A549 (cell line): ENCODE data around the gene RBMY1D. TPM values are rescaled to one million over a fixed set of nuclear protein-coding genes. Genes with fewer than 3 reads are reported as not detected.

Source experiments
- ATAC-seq, 2 experiments: fragments of 200-7000 bp in 1 of 2; fragments of >200 bp in 1 of 2; cut with Nextera tagmentation in 1 of 2; cut with Tn5 transposase in 1 of 2; 3 replicates each; pipeline versions ENCODE4 v1.8.0 to v1.9.1; 2018 to 2020; ENCODE audit warnings: mild to moderate bottlenecking in 1 of 2, moderate library complexity in 1 of 2
- CTCF ChIA-PET: fragments of 300-600 bp; sonication (Branson Sonifier 250); formaldehyde crosslinking; extraction: SDS; loops from one replicate; lab custom pipeline; 2021; ENCODE audit warnings: antibody characterized with exemption, inconsistent platforms; lab: Yijun Ruan, JAX
- POLR2A ChIA-PET: fragments of 350-600 bp; formaldehyde crosslinking; extraction: SDS; loops from one replicate; lab custom pipeline; 2021; ENCODE audit warnings: antibody characterized with exemption, inconsistent platforms; lab: Yijun Ruan, JAX
- DNase-seq, 2 experiments: peaks; one replicate each; pipeline versions ENCODE4 v3.0.0 to v3.0.0-alpha.2; 2011 to 2016; ENCODE audit warnings: low read depth in 1 of 2, low spot score in 1 of 2
- FAIRE-seq: peaks from 2 replicates; lab custom pipeline; 2011; peaks lifted over from hg19 to GRCh38; lab: Jason Lieb, UNC
- H3K27ac ChIP-seq, 2 experiments: fragments of >200 bp; sonication (Bioruptor Twin); formaldehyde crosslinking; 3 replicates each; pipeline ENCODE4 v1.5.1; 2016 to 2017
- H3K4me1 ChIP-seq: fragments of >200 bp; sonication (Bioruptor Twin); formaldehyde crosslinking; 3 replicates; pipeline ENCODE4 v1.6.1; 2016
- H3K4me2 ChIP-seq: fragments of >200 bp; sonication (Bioruptor Twin); formaldehyde crosslinking; 3 replicates; pipeline ENCODE4 v1.6.1; 2016
- H3K4me3 ChIP-seq: fragments of >200 bp; sonication (Bioruptor Twin); formaldehyde crosslinking; 3 replicates; pipeline ENCODE4 v1.5.1; 2016
- H3K9me3 ChIP-seq: fragments of >200 bp; sonication (Bioruptor Twin); formaldehyde crosslinking; 3 replicates; pipeline ENCODE4 v1.6.1; 2016
- CBX2 ChIP-seq: fragments of 200-600 bp; sonication (generic); IDR thresholded peaks from 2 replicates; pipeline ENCODE4 v1.6.1; 2016; ENCODE audit warnings: low read depth, mild to moderate bottlenecking, borderline replicate concordance
- CBX8 ChIP-seq: fragments of 200-600 bp; sonication (generic); IDR thresholded peaks from 2 replicates; pipeline ENCODE4 v1.6.1; 2016
- CHD4 ChIP-seq: fragments of 200-600 bp; sonication (generic); IDR thresholded peaks from 2 replicates; pipeline ENCODE4 v1.6.1; 2016; ENCODE audit warnings: antibody characterized with exemption, mild to moderate bottlenecking, borderline replicate concordance
- EHMT2 ChIP-seq: fragments of 200-600 bp; sonication (generic); IDR thresholded peaks from 2 replicates; pipeline ENCODE4 v1.6.1; 2016; ENCODE audit warnings: antibody characterized with exemption, low read depth, mild to moderate bottlenecking, moderate library complexity
- EP300 ChIP-seq, 2 experiments: fragments of >200 bp; sonication (Bioruptor Twin); formaldehyde crosslinking; IDR thresholded peaks; 2 replicates in 1 of 2; 3 replicates in 1 of 2; pipeline ENCODE4 v1.6.1; 2016 to 2017
- FOSB ChIP-seq: fragments of 250-450 bp; sonication (Bioruptor Pico); IDR thresholded peaks from 2 replicates; pipeline ENCODE4 v1.5.0; 2020; ENCODE audit warnings: mild to moderate bottlenecking, moderate library complexity
- FOXS1 ChIP-seq: fragments of 250-450 bp; sonication (Bioruptor Pico); IDR thresholded peaks from 2 replicates; pipeline ENCODE4 v1.5.0; 2020; ENCODE audit warnings: mild to moderate bottlenecking, moderate library complexity
- HDAC2 ChIP-seq: fragments of 200-600 bp; sonication (generic); IDR thresholded peaks from 2 replicates; pipeline ENCODE4 v1.6.1; 2016
- HEYL ChIP-seq: fragments of 250-450 bp; sonication (Bioruptor Pico); IDR thresholded peaks from 2 replicates; pipeline ENCODE4 v1.8.0; 2021; ENCODE audit warnings: mild to moderate bottlenecking, moderate library complexity
- MAZ ChIP-seq: fragments of 150-350 bp; IDR thresholded peaks from 2 replicates; pipeline ENCODE4 v1.6.1; 2014; ENCODE audit warnings: antibody characterized with exemption, low read depth, low read length, borderline replicate concordance
- MYC ChIP-seq: IDR thresholded peaks from 2 replicates; pipeline ENCODE4 v1.6.1; 2012; ENCODE audit warnings: mild to moderate bottlenecking, inconsistent platforms, low read length, improper control_type of control experiment, borderline replicate concordance
- NFE2L2 ChIP-seq: fragments of 150-350 bp; conservative IDR thresholded peaks from 2 replicates; pipeline ENCODE4 v1.6.1; 2014; ENCODE audit warnings: low read length
- NPAS2 ChIP-seq: fragments of 250-450 bp; sonication (Bioruptor Pico); IDR thresholded peaks from 2 replicates; pipeline ENCODE4 v1.8.0; 2022; ENCODE audit warnings: mild to moderate bottlenecking, moderate library complexity, borderline replicate concordance
- POLR2A ChIP-seq: IDR thresholded peaks from 2 replicates; pipeline ENCODE4 v1.6.1; 2012; ENCODE audit warnings: mild to moderate bottlenecking, low read length
- RAD21 ChIP-seq, 2 experiments: fragments of >200 bp in 1 of 2; sonication (Bioruptor Twin) in 1 of 2; formaldehyde crosslinking in 1 of 2; IDR thresholded peaks in 1 of 2; conservative IDR thresholded peaks in 1 of 2; 2 replicates in 1 of 2; 3 replicates in 1 of 2; pipeline ENCODE4 v1.6.1; 2012 to 2018; ENCODE audit warnings: inconsistent platforms in 1 of 2
- RCOR1 ChIP-seq: fragments of 150-350 bp; IDR thresholded peaks from 2 replicates; pipeline ENCODE4 v1.6.1; 2014; ENCODE audit warnings: antibody characterized with exemption, low read length, low read depth
- RNF2 ChIP-seq: fragments of 200-600 bp; sonication (generic); IDR thresholded peaks from 2 replicates; pipeline ENCODE4 v1.6.1; 2016; ENCODE audit warnings: low read depth, mild to moderate bottlenecking, antibody characterized with exemption, moderate library complexity, borderline replicate concordance
- SMC3 ChIP-seq: fragments of >200 bp; sonication (Bioruptor Twin); formaldehyde crosslinking; IDR thresholded peaks from 3 replicates; pipeline ENCODE4 v1.6.1; 2018; ENCODE audit warnings: inconsistent platforms
- ZC3H11A ChIP-seq: fragments of 450-650 bp; IDR thresholded peaks from 2 replicates; pipeline ENCODE4 v1.6.1; 2014; ENCODE audit warnings: antibody characterized with exemption, mild to moderate bottlenecking
- WGBS: methylation state at CpG from one replicate; pipeline ENCODE4 v1.1.6; 2017; ENCODE audit errors: missing lambda C conversion rate; 5-methylcytosine and 5-hydroxymethylcytosine counted together
- polyA plus RNA-seq, 4 experiments: library from polyadenylated mRNA; depleted of rRNA in 3 of 4; stranded (reverse); fragments of >200 nt; fragmentation: RNase III in 1 of 4; extraction: RNeasy Plus Mini Kit Qiagen cat#74134 plus additional on column Dnase treatment in 1 of 4; gene quantifications; 2 replicates in 3 of 4; 3 replicates in 1 of 4; pipeline ENCODE4 v1.2.3, GENCODE V29; 2011 to 2017
- TF ChIP-seq, protein P1 (sequence below): fragments of 250-450 bp; sonication (Bioruptor Pico); IDR thresholded peaks from 2 replicates; pipeline ENCODE4 v1.5.0; 2020; ENCODE audit warnings: low read depth, mild to moderate bottlenecking, moderate library complexity
- TF ChIP-seq, protein P2 (sequence below): fragments of >200 bp; sonication (Bioruptor Twin); formaldehyde crosslinking; IDR thresholded peaks from 3 replicates; pipeline ENCODE4 v1.6.1; 2016
- TF ChIP-seq, protein P3 (sequence below): fragments of 200-600 bp; sonication (generic); IDR thresholded peaks from 2 replicates; pipeline ENCODE4 v1.6.1; 2016; ENCODE audit warnings: antibody characterized with exemption, mild to moderate bottlenecking, moderate library complexity
- TF ChIP-seq, protein P4 (sequence below): fragments of >200 bp; sonication (Bioruptor Twin); formaldehyde crosslinking; IDR thresholded peaks from 3 replicates; pipeline ENCODE4 v1.5.1; 2016

Gene RBMY1D
- polyA plus RNA-seq, 2 of the 4 experiments (the other 2 are of a cell fraction) = not detected

DNA sequence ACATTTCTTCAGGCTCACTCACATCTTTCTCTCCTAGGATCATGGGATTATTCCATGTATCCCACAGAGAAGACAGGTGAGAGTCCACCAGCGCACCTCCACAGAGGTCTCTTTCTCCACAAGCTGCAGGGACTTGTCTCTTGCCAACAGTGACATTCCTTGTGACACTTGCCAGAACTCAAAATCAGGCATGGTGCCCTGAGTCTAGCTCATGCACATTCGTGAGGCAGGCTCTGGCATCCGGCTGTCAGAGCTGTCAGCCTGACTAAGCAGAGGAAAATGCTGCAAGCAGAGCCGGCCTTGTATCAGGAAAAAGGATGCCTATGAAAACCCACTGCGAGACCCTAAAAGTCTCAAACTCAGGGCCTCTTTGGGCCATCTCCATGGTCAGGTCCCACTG lies 54.8 kb downstream of the RBMY1D start:
- POLR2A ChIA-PET = no interaction called here
- Histone ChIP-seq H3K4me1 (no peaks in the 10 kb centered on the region), H3K4me3 (no peak overlapping the region), H3K27ac (no peak overlapping the region), H3K9me3 (no peaks in the 10 kb centered on the region), H3K4me2 (no peak overlapping the region)
- ATAC-seq = no peak
- no peak for DNase-seq
- no peak for TF ChIP-seq MYC
- no peak for TF ChIP-seq RAD21 (conservative IDR thresholded peaks at IDR 0.05 in 1 of 2, IDR thresholded peaks at IDR 0.05 in 1 of 2)
- TF ChIP-seq FOXS1 (CRISPR knock-in tag) = no peak
- no peak for TF ChIP-seq MAZ
- no peak for TF ChIP-seq ZC3H11A
- TF ChIP-seq CBX8 = no peak
- no peak for TF ChIP-seq EP300 (IDR thresholded peaks at IDR 0.05)
- TF ChIP-seq SMC3 = no peak
- no peak for TF ChIP-seq POLR2A
- TF ChIP-seq, protein P1, sequence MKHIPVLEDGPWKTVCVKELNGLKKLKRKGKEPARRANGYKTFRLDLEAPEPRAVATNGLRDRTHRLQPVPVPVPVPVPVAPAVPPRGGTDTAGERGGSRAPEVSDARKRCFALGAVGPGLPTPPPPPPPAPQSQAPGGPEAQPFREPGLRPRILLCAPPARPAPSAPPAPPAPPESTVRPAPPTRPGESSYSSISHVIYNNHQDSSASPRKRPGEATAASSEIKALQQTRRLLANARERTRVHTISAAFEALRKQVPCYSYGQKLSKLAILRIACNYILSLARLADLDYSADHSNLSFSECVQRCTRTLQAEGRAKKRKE (CRISPR knock-in tag) = no peak
- TF ChIP-seq NFE2L2 = no peak
- no peak for TF ChIP-seq RNF2
- TF ChIP-seq EHMT2 = no peak
- TF ChIP-seq, all 56 proteins: peak for 0
- CTCF ChIA-PET = no interaction called here
- no peak for FAIRE-seq
- 0% methylated on average over 2 of the region's 5 CpGs for WGBS

DNA sequence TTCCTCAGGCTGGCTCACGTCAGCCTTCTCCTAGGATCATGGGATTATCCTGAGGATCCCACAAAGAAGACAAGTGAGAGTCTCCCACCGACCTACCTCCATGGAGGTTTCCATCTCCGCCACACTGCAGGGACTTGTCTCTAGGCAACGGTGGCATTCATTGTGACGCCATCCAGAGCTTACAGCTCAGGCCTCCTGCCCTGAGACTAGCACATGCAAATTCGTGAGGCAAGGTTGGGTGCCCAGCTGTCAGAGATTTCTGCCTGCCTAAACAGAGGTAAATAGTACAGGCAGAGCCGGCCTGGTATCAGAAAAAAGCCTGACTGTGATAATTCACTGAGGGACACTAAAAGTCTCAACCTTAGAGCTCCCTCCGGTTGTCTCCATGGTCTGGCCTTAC lies 58.0 kb downstream of the RBMY1D start:
- H3K9me3 ChIP-seq = no peaks in the 10 kb centered on the region
- ATAC-seq (no peak), DNase-seq (no peak), FAIRE-seq (no peak)
- ChIA-PET CTCF (no interaction called here), POLR2A (no interaction called here)
- no peak overlapping the region for H3K4me2 ChIP-seq
- H3K4me1 ChIP-seq = no peaks in the 10 kb centered on the region
- TF ChIP-seq, protein P2, sequence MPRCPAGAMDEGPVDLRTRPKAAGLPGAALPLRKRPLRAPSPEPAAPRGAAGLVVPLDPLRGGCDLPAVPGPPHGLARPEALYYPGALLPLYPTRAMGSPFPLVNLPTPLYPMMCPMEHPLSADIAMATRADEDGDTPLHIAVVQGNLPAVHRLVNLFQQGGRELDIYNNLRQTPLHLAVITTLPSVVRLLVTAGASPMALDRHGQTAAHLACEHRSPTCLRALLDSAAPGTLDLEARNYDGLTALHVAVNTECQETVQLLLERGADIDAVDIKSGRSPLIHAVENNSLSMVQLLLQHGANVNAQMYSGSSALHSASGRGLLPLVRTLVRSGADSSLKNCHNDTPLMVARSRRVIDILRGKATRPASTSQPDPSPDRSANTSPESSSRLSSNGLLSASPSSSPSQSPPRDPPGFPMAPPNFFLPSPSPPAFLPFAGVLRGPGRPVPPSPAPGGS = no peak
- TF ChIP-seq NPAS2 (no peak), RCOR1 (no peak), EP300 (IDR thresholded peaks at IDR 0.05) (no peak), FOSB (CRISPR knock-in tag) (no peak), CHD4 (no peak), RNF2 (no peak), MYC (no peak), POLR2A (no peak), CBX2 (no peak), HEYL (no peak), HDAC2 (no peak)
- TF ChIP-seq, protein P3, sequence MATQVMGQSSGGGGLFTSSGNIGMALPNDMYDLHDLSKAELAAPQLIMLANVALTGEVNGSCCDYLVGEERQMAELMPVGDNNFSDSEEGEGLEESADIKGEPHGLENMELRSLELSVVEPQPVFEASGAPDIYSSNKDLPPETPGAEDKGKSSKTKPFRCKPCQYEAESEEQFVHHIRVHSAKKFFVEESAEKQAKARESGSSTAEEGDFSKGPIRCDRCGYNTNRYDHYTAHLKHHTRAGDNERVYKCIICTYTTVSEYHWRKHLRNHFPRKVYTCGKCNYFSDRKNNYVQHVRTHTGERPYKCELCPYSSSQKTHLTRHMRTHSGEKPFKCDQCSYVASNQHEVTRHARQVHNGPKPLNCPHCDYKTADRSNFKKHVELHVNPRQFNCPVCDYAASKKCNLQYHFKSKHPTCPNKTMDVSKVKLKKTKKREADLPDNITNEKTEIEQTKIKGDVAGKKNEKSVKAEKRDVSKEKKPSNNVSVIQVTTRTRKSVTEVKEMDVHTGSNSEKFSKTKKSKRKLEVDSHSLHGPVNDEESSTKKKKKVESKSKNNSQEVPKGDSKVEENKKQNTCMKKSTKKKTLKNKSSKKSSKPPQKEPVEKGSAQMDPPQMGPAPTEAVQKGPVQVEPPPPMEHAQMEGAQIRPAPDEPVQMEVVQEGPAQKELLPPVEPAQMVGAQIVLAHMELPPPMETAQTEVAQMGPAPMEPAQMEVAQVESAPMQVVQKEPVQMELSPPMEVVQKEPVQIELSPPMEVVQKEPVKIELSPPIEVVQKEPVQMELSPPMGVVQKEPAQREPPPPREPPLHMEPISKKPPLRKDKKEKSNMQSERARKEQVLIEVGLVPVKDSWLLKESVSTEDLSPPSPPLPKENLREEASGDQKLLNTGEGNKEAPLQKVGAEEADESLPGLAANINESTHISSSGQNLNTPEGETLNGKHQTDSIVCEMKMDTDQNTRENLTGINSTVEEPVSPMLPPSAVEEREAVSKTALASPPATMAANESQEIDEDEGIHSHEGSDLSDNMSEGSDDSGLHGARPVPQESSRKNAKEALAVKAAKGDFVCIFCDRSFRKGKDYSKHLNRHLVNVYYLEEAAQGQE = no peak
- TF ChIP-seq, protein P1 (CRISPR knock-in tag) = no peak
- TF ChIP-seq, protein P4, sequence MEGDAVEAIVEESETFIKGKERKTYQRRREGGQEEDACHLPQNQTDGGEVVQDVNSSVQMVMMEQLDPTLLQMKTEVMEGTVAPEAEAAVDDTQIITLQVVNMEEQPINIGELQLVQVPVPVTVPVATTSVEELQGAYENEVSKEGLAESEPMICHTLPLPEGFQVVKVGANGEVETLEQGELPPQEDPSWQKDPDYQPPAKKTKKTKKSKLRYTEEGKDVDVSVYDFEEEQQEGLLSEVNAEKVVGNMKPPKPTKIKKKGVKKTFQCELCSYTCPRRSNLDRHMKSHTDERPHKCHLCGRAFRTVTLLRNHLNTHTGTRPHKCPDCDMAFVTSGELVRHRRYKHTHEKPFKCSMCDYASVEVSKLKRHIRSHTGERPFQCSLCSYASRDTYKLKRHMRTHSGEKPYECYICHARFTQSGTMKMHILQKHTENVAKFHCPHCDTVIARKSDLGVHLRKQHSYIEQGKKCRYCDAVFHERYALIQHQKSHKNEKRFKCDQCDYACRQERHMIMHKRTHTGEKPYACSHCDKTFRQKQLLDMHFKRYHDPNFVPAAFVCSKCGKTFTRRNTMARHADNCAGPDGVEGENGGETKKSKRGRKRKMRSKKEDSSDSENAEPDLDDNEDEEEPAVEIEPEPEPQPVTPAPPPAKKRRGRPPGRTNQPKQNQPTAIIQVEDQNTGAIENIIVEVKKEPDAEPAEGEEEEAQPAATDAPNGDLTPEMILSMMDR = no peak
- H3K27ac ChIP-seq = no peak overlapping the region
- H3K4me3 ChIP-seq = no peak overlapping the region
- WGBS = 0% methylated on average over 1 of the region's 8 CpGs
